ENCODE results near the gene NUDT2.
"Not testable (repeated sequence)": the region's sequence is repeated elsewhere in the genome, so short reads cannot be mapped to it uniquely, and the experiment has no call there.

The NUDT2 gene

GRCh38 chr9:34328987-34329832 is at the start of gene NUDT2, which contains the start of gene KIF24:
Gene NUDT2 (plus strand): TSS chr9:34329569. CDS start chr9:34339040, 9,471 bp downstream.
Gene KIF24 (minus strand): TSS chr9:34329268. CDS start chr9:34311346, 17,922 bp downstream.
- DNase-seq (ENCODE audit: low read depth, low spot score) = peak; percentile 100

GRCh38 chr9:34282096-34282495 is 47.3 kb upstream of the NUDT2 start:
- DNase-seq (ENCODE audit: low read depth, low spot score) = no peak

GRCh38 chr9:34289159-34289558 is 40.2 kb upstream of the NUDT2 start:
- DNase-seq (ENCODE audit: low read depth, low spot score) = no peak

GRCh38 chr9:34291023-34291422 is 38.3 kb upstream of the NUDT2 start:
- no peak for DNase-seq (ENCODE audit: low read depth, low spot score)

GRCh38 chr9:34291423-34291822 is 37.9 kb upstream of the NUDT2 start:
- DNase-seq (ENCODE audit: low read depth, low spot score) = no peak

- DNase-seq (ENCODE audit: low read depth, low spot score) = no peak
These were observed 36.8 kb upstream of the NUDT2 start for GRCh38 chr9:34292552-34292951.

- not testable (repeated sequence) for DNase-seq (ENCODE audit: low read depth, low spot score)
These were observed 28.3 kb upstream of the NUDT2 start for GRCh38 chr9:34301064-34301463.

GRCh38 chr9:34308316-34308715 is 21.1 kb upstream of the NUDT2 start:
- not testable (repeated sequence) for DNase-seq (ENCODE audit: low read depth, low spot score)

GRCh38 chr9:34310215-34310614 is 19.2 kb upstream of the NUDT2 start:
- no peak for DNase-seq (ENCODE audit: low read depth, low spot score)

GRCh38 chr9:34311499-34312185 is 17.7 kb upstream of the NUDT2 start:
- no peak for DNase-seq (ENCODE audit: low read depth, low spot score)

GRCh38 chr9:34317436-34317835 is 11.9 kb upstream of the NUDT2 start:
- no peak for DNase-seq (ENCODE audit: low read depth, low spot score)

GRCh38 chr9:34318163-34318790 is 11.1 kb upstream of the NUDT2 start:
- DNase-seq (ENCODE audit: low read depth, low spot score) = no peak

- no peak for DNase-seq (ENCODE audit: low read depth, low spot score)
These were observed 7.9 kb upstream of the NUDT2 start for GRCh38 chr9:34321451-34321850.

GRCh38 chr9:34322899-34323591 is 6.3 kb upstream of the NUDT2 start:
- DNase-seq (ENCODE audit: low read depth, low spot score) = no peak

- no peak for DNase-seq (ENCODE audit: low read depth, low spot score)
These were observed 2.7 kb upstream of the NUDT2 start for GRCh38 chr9:34326690-34327089.

- no peak for DNase-seq (ENCODE audit: low read depth, low spot score)
These were observed 826 bp upstream of the NUDT2 start for GRCh38 chr9:34328500-34328986.

- DNase-seq (ENCODE audit: low read depth, low spot score) = no peak
These were observed 1.8 kb downstream of the NUDT2 start for GRCh38 chr9:34331196-34331595.

GRCh38 chr9:34332076-34332964 is 3.0 kb downstream of the NUDT2 start:
- DNase-seq (ENCODE audit: low read depth, low spot score) = no peak

- DNase-seq (ENCODE audit: low read depth, low spot score) = no peak
These were observed 4.5 kb downstream of the NUDT2 start for GRCh38 chr9:34333836-34334235.

- DNase-seq (ENCODE audit: low read depth, low spot score) = peak; percentile 23
These were observed 5.0 kb downstream of the NUDT2 start for GRCh38 chr9:34334337-34334824.

Measured in iPS DF 19.7 (cell line).